DND-41 (cell line): ENCODE measurements around the gene RNF135.
"Not testable (repeated sequence)": the region's sequence is repeated elsewhere in the genome, so short reads cannot be mapped to it uniquely, and the experiment has no call there.

Source experiments
- ATAC-seq: fragments of 200-7000 bp; cut with Tn5 transposase; 3 replicates; pipeline ENCODE4 v1.9.1; 2021; ENCODE audit warnings: low read depth; ENCODE audit not compliant: insufficient read depth
- DNase-seq: peaks from one replicate; pipeline ENCODE4 v3.0.0-alpha.2; 2020
- H2AFZ ChIP-seq: 2 replicates; pipeline ENCODE4 v1.6.0; 2012; ENCODE audit warnings: low read depth, low read length
- H3K27ac ChIP-seq: 2 replicates; pipeline ENCODE4 v1.5.1; 2012; ENCODE audit warnings: low read length, inconsistent platforms
- H3K27me3 ChIP-seq: fragments of 200-600 bp; sonication (generic); 2 replicates; pipeline ENCODE4 v1.6.0; 2012; ENCODE audit warnings: low read length, mild to moderate bottlenecking, inconsistent platforms; ENCODE audit not compliant: insufficient read depth, poor library complexity
- H3K36me3 ChIP-seq: 2 replicates; pipeline ENCODE4 v1.5.1; 2012; ENCODE audit warnings: low read length, inconsistent platforms; ENCODE audit not compliant: insufficient read depth
- H3K4me1 ChIP-seq: 2 replicates; pipeline ENCODE4 v1.5.1; 2012; ENCODE audit warnings: mild to moderate bottlenecking, low read length; ENCODE audit not compliant: insufficient read depth
- H3K4me2 ChIP-seq: 2 replicates; pipeline ENCODE4 v1.6.0; 2012; ENCODE audit warnings: mild to moderate bottlenecking, moderate library complexity, low read length, inconsistent platforms; ENCODE audit not compliant: insufficient read depth
- H3K4me3 ChIP-seq, 2 experiments: fragments of 200-600 bp in 1 of 2; shearing (Covaris generic) in 1 of 2; 2 replicates each; pipeline ENCODE4 v1.5.1; 2012 to 2016; ENCODE audit warnings: inconsistent platforms in 2 of 2, low read length in 2 of 2, mild to moderate bottlenecking in 2 of 2, low read depth in 1 of 2, moderate library complexity in 1 of 2
- H3K79me2 ChIP-seq: 2 replicates; pipeline ENCODE4 v1.6.0; 2012; ENCODE audit warnings: low read length, inconsistent platforms; ENCODE audit not compliant: insufficient read depth
- H3K9ac ChIP-seq: 2 replicates; pipeline ENCODE4 v1.6.0; 2012; ENCODE audit warnings: low read depth, mild to moderate bottlenecking, inconsistent platforms, low read length, moderate library complexity
- H3K9me3 ChIP-seq: 2 replicates; pipeline ENCODE4 v1.5.1; 2012; ENCODE audit warnings: low read length, moderate library complexity, mild to moderate bottlenecking, inconsistent platforms; ENCODE audit not compliant: insufficient read depth, severe bottlenecking
- H4K20me1 ChIP-seq: 2 replicates; pipeline ENCODE4 v1.6.0; 2012; ENCODE audit warnings: low read length; ENCODE audit not compliant: insufficient read depth
- EZH2 ChIP-seq: IDR thresholded peaks from 3 replicates; pipeline ENCODE4 v1.6.1; 2012; ENCODE audit warnings: borderline replicate concordance, low read depth, mild to moderate bottlenecking, moderate library complexity, low read length, inconsistent platforms; ENCODE audit not compliant: severe bottlenecking
- TF ChIP-seq, protein P1 (sequence below): IDR thresholded peaks from 2 replicates; pipeline ENCODE4 v1.5.1; 2012; ENCODE audit warnings: borderline replicate concordance, low read length, moderate library complexity, mild to moderate bottlenecking; ENCODE audit not compliant: poor library complexity, severe bottlenecking; ENCODE audit errors: extremely low read depth

RNF135 gene

DNA sequence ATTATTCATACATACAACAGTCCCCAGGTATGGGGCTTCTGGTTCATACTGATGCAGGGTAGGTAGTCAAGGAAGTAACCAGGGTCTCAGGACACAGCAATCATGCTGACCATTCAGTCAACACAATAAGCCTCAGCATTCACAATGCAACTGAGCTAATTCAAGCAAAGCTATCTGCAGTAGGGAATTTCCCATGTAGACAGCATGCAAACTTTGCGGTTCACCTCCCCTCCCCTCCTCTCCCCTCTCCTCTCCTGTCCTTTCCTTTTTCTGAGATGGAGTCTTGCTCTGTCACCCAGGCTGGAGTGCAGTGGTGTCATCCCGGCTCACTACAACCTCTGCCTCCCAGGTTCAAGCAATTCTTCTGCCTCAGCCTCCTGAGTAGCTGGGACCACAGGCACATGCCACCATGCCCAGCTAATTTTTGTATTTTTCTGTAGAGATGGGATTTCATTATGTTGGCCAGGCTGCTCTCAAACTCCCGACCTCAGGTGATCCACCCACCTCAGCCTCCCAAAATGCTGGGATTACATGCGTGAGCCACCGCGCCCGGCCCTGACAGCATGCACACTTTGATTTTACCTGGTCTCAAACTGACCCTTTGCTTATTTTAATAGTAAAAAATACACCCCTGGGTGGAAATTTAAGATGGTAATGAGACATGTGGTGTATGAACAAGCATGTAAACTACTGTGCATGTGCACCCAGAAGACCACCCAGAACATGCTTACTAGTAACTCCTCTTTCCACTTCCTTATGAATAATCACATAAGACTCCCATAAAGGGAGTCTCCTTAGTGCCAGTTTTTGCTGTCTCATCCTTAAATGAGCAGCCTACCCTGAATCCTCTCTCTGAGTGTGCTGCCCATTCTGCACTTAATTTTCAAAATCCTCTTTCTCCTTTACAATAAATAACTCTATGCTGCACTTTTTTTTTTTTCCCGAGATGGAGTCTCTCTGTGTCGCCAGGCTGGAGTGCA, 9.3 kb upstream of the RNF135 start:
- Histone ChIP-seq H3K4me2 (no peak overlapping the region), H3K9me3 (no peaks in the 10 kb centered on the region), H2AFZ (no peak overlapping the region), H3K36me3 (no peaks in the 10 kb centered on the region), H3K9ac (no peak overlapping the region), H3K4me3 (no peak overlapping the region), H3K27ac (no peak overlapping the region), H3K4me1 (no peaks in the 10 kb centered on the region), H3K79me2 (no peaks in the 10 kb centered on the region), H4K20me1 (no peaks in the 10 kb centered on the region), H3K27me3 (no peaks in the 10 kb centered on the region)
- TF ChIP-seq EZH2 = no peak
- TF ChIP-seq, protein P1, sequence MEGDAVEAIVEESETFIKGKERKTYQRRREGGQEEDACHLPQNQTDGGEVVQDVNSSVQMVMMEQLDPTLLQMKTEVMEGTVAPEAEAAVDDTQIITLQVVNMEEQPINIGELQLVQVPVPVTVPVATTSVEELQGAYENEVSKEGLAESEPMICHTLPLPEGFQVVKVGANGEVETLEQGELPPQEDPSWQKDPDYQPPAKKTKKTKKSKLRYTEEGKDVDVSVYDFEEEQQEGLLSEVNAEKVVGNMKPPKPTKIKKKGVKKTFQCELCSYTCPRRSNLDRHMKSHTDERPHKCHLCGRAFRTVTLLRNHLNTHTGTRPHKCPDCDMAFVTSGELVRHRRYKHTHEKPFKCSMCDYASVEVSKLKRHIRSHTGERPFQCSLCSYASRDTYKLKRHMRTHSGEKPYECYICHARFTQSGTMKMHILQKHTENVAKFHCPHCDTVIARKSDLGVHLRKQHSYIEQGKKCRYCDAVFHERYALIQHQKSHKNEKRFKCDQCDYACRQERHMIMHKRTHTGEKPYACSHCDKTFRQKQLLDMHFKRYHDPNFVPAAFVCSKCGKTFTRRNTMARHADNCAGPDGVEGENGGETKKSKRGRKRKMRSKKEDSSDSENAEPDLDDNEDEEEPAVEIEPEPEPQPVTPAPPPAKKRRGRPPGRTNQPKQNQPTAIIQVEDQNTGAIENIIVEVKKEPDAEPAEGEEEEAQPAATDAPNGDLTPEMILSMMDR = no peak
- DNase-seq (no peak), ATAC-seq (no peak)

DNA sequence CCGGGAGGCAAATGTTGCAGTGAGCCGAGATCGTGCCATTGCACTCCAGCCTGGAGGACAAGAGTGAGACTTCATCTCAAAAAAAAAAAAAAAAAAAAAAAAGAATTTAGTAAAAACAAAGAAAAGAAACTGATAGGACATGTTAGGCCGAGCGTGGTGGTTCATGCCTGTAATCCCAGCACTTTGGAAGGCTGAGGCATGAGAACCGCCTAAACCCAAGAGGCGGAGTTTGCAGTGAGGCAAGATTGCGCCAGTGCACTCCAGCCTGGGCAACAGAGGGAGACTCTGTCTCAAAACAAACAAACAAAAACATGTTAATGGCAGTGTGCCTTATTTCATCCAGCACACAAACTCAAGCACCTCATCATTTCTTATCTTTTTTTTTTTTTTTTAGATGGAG, 6.5 kb upstream of the RNF135 start:
- not testable (repeated sequence) for H3K79me2 ChIP-seq, H3K27me3 ChIP-seq, H3K27ac ChIP-seq, H3K9me3 ChIP-seq, H2AFZ ChIP-seq, DNase-seq, H3K9ac ChIP-seq, H3K4me2 ChIP-seq, H3K36me3 ChIP-seq, H3K4me3 ChIP-seq, ATAC-seq, H4K20me1 ChIP-seq, H3K4me1 ChIP-seq

DNA sequence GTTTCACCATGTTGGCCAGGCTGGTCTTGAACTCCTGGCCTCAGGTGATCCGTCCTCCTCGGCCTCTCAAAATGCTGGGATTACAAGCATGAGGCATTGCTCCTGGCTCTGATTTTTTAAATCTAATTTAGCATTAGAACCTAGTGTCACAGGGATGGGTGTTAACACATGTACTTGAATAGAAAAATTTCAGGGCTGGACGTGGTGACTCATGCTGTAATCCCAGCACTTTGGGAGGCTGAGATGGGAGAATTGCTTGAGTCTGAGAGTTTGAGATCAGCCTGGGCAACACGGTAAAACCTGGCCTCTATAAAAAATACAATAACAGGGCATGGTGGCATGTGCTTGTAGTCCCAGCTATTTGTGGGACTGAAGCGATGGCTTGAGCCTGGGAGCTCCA, 6.0 kb upstream of the RNF135 start:
- H3K4me2 ChIP-seq = no peak overlapping the region
- no peaks in the 10 kb centered on the region for H3K9me3 ChIP-seq
- no peak overlapping the region for H3K4me3 ChIP-seq
- TF ChIP-seq, protein P1 = no peak
- no peak for TF ChIP-seq EZH2
- H3K9ac ChIP-seq = no peak overlapping the region
- ATAC-seq = no peak
- no peak overlapping the region for H3K27ac ChIP-seq
- no peak for DNase-seq
- H2AFZ ChIP-seq = no peak overlapping the region
- H3K27me3 ChIP-seq = no peaks in the 10 kb centered on the region
- peaks cover under 1% of the 10 kb centered on the region; the same call in 1 of the 2 replicates for H3K4me1 ChIP-seq
- H4K20me1 ChIP-seq = no peaks in the 10 kb centered on the region
- H3K36me3 ChIP-seq = no peaks in the 10 kb centered on the region
- H3K79me2 ChIP-seq = no peaks in the 10 kb centered on the region

DNA sequence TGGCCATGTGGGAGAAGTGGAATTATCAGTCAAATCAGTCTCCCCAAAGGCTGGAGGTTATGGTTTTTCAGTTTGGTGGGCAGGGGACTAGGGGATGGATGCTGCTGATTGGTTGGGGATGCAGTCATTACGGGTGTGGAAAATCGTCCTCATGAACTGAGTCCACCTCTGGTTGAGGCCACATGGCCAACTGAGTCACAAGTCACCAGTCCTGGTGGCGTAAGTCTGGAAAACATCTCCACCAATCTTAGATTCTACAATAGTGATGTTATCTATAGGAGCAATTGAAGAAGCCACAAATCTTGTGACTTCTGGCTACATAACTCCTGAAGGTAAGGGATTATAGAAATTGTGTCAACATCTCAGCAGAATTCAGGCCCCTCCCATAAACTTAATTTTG, 5.2 kb upstream of the RNF135 start:
- Histone ChIP-seq H3K4me2 (no peak overlapping the region), H3K9ac (no peak overlapping the region), H3K36me3 (no peaks in the 10 kb centered on the region), H4K20me1 (no peaks in the 10 kb centered on the region), H3K4me1 (peaks cover 9% of the 10 kb centered on the region), H3K4me3 (no peak overlapping the region), H3K27me3 (no peaks in the 10 kb centered on the region), H3K27ac (no peak overlapping the region), H2AFZ (no peak overlapping the region), H3K79me2 (no peaks in the 10 kb centered on the region), H3K9me3 (no peaks in the 10 kb centered on the region)
- DNase-seq (no peak), ATAC-seq (no peak)
- TF ChIP-seq, protein P1 = no peak
- no peak for TF ChIP-seq EZH2

DNA sequence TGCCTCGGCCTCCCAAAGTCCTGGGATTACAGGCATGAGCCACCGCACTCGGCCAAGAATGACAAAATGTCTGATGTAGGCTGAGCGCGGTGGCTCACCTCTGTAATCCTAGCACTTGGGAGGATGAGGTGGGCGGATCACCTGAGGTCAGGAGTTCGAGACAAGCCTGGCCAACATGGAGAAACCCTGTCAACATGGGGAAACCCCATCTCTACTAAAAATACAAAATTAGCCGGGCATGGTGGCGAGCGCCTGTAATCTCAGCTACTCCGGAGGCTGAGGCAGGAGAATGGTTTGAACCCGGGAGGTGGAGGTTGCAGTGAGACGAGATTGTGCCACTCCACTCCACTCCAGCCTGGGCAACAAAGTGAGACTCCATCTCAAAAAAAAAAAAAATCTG, 2.9 kb upstream of the RNF135 start:
- H3K79me2 ChIP-seq = peaks cover 15% of the 10 kb centered on the region
- H3K9ac ChIP-seq, ATAC-seq, H3K9me3 ChIP-seq, H4K20me1 ChIP-seq, H3K4me2 ChIP-seq, DNase-seq, H3K27ac ChIP-seq, H3K27me3 ChIP-seq, H3K36me3 ChIP-seq, H3K4me3 ChIP-seq, H2AFZ ChIP-seq: not testable (repeated sequence)
- peaks cover 26% of the 10 kb centered on the region for H3K4me1 ChIP-seq
